Nephron (organoid): ENCODE data around the gene NAB2.
A peak's percentile ranks its signal among the peaks of the same experiment; 100 is the strongest.

Experiments
- H3K27ac Mint-ChIP-seq, 3 experiments: 2 replicates each; pipeline ENCODE4 v1.8.0; 2020; ENCODE audit warnings: mixed read lengths in 3 of 3, mild to moderate bottlenecking in 2 of 3, moderate library complexity in 1 of 3
- H3K27me3 Mint-ChIP-seq: 2 replicates; pipeline ENCODE4 v1.8.0; 2021; ENCODE audit warnings: low read depth, mild to moderate bottlenecking, moderate library complexity, mixed read lengths
- H3K36me3 Mint-ChIP-seq: 2 replicates; pipeline ENCODE4 v1.8.0; 2020; ENCODE audit warnings: low read depth, mixed read lengths
- H3K4me1 Mint-ChIP-seq: 2 replicates; pipeline ENCODE4 v1.8.0; 2020; ENCODE audit warnings: mixed read lengths
- H3K4me3 Mint-ChIP-seq, 3 experiments: 2 replicates each; pipeline ENCODE4 v1.8.0; 2020; ENCODE audit warnings: mild to moderate bottlenecking in 3 of 3, mixed read lengths in 3 of 3, moderate library complexity in 2 of 3
- H3K9me3 Mint-ChIP-seq: 2 replicates; pipeline ENCODE4 v1.8.0; 2020; ENCODE audit warnings: mixed read lengths
- TF ChIP-seq, protein P1 (sequence below), 3 experiments: fragments of 200-600 bp; sonication (generic); IDR thresholded peaks; one replicate each; pipeline ENCODE4 v1.5.0; 2021; ENCODE audit warnings: antibody characterized with exemption in 3 of 3; ENCODE audit not compliant: unreplicated experiment in 3 of 3

The NAB2 gene

DNA sequence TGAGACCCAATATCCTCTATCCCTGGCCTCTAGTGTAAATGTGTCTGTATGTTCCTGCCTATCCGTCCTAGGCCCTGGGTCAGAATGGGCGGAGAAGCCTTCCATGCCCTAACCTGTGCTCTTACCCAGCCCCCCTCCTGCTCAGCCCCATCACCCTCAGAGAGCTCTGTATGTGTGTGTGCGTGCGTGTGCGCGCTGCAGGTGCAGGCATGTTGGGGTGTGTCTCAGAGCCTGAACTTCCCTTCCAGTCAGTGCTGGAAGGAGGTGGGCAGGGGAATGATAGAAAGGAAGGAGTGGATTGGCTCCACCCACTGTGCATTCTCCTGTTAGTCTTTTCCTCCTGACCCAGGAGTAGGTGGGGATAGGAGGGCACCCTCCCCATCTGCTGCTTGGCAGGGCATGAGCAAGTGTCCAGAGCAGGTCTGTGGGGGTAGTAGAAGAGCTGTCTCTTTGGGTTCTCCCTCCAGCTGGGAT lies 7.2 kb downstream of the NAB2 start:
- Mint-ChIP-seq H3K4me1 (peaks cover 69% of the 10 kb centered on the region), H3K36me3 (peaks cover 76% of the 10 kb centered on the region), H3K27me3 (no peaks in the 10 kb centered on the region), H3K9me3 (no peaks in the 10 kb centered on the region), H3K4me3 (peak overlapping the region in 1 of 3 experiments; percentile 18), H3K27ac (peak overlapping the region; percentile 73 to 95 (median 92))
- TF ChIP-seq, protein P1, sequence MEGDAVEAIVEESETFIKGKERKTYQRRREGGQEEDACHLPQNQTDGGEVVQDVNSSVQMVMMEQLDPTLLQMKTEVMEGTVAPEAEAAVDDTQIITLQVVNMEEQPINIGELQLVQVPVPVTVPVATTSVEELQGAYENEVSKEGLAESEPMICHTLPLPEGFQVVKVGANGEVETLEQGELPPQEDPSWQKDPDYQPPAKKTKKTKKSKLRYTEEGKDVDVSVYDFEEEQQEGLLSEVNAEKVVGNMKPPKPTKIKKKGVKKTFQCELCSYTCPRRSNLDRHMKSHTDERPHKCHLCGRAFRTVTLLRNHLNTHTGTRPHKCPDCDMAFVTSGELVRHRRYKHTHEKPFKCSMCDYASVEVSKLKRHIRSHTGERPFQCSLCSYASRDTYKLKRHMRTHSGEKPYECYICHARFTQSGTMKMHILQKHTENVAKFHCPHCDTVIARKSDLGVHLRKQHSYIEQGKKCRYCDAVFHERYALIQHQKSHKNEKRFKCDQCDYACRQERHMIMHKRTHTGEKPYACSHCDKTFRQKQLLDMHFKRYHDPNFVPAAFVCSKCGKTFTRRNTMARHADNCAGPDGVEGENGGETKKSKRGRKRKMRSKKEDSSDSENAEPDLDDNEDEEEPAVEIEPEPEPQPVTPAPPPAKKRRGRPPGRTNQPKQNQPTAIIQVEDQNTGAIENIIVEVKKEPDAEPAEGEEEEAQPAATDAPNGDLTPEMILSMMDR (IDR thresholded peaks at IDR 0.05; ENCODE audit: unreplicated experiment in 3 of 3), result no peak

- H3K27ac Mint-ChIP-seq, result peak overlapping the region in 2 of 3 experiments; percentile 30 to 92
- no peak overlapping the region for H3K4me3 Mint-ChIP-seq
Observed at GRCh38 chr12:57096748-57097553, 8.0 kb downstream of the NAB2 start.

GRCh38 chr12:57097554-57097835 lies 8.6 kb downstream of the NAB2 start:
- Mint-ChIP-seq H3K4me3 (no peak overlapping the region), H3K27me3 (no peaks in the 10 kb centered on the region), H3K4me1 (peaks cover 56% of the 10 kb centered on the region), H3K36me3 (peaks cover 75% of the 10 kb centered on the region), H3K27ac (peak overlapping the region in 2 of 3 experiments; percentile 30 to 92), H3K9me3 (no peaks in the 10 kb centered on the region)
- TF ChIP-seq, protein P1 (IDR thresholded peaks at IDR 0.05; ENCODE audit: unreplicated experiment in 3 of 3), result no peak

More at GRCh38 chr12:57096748-57097553, 8.0 kb downstream of the NAB2 start:
- Mint-ChIP-seq H3K4me1 (peaks cover 62% of the 10 kb centered on the region), H3K36me3 (peaks cover 76% of the 10 kb centered on the region), H3K27me3 (no peaks in the 10 kb centered on the region), H3K9me3 (no peaks in the 10 kb centered on the region)
- TF ChIP-seq, protein P1 (IDR thresholded peaks at IDR 0.05; ENCODE audit: unreplicated experiment in 3 of 3), result no peak

DNA sequence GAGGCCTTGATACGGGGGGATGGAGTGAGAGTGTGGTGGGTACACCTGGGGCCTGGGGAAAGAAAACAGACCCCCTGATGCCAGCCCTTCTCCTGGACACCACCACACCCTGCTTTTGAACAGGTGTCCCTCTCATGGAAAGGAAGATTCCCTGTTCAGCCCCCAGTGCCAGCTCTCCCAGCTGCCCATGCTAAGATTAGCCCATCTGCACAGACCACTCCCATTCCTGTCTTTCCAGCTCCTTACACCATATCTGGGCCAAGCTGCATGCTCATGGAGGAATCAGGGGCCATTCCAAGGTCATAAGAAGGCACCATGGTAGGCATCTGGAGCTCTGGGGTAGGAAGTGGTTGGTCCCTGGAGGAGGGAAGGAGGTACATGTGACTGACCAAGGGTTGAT lies 9.6 kb downstream of the NAB2 start:
- Mint-ChIP-seq H3K9me3 (no peaks in the 10 kb centered on the region), H3K27ac (peak overlapping the region in 1 of 3 experiments; percentile 46), H3K36me3 (peaks cover 69% of the 10 kb centered on the region), H3K4me3 (no peak overlapping the region), H3K4me1 (peaks cover 49% of the 10 kb centered on the region), H3K27me3 (no peaks in the 10 kb centered on the region)
- TF ChIP-seq, protein P1 (IDR thresholded peaks at IDR 0.05; ENCODE audit: unreplicated experiment in 3 of 3), result no peak

DNA sequence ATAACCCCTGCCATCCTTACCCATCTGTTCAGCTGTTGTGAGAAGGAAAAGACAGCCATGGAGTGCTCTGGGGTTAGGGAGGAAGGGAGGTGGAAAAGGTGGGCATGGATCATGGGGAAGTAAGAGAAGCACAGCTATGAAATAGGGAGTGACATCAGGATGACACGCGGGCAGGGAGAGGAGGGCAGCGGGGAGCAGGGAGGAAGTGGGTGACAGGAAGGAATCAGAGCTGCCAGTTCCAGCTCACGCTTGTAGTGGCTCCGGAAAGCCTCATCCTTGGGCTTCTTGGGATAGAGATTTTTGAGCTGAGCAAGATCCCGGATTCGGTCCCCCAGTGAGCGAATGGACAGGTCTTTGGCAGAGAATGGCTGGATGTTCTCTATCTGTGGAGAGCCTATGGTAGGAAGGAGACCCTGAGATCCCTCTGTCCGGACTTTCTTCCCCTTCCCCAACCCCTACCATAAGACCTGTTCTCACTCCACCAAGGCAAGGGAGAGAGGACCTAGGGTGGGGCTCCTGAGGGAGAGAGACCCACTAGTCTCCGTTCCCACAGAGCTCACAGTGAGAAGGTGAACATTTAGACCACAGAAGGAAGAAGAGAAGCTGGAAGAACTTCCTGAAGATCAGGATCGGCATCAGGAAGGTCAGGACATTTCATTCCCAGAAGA lies 10.3 kb downstream of the NAB2 start:
- H3K4me3 Mint-ChIP-seq, result no peak overlapping the region
- TF ChIP-seq, protein P1 (IDR thresholded peaks at IDR 0.05; ENCODE audit: unreplicated experiment in 3 of 3), result no peak
- H3K9me3 Mint-ChIP-seq, result no peaks in the 10 kb centered on the region
- no peaks in the 10 kb centered on the region for H3K27me3 Mint-ChIP-seq
- peak overlapping the region; percentile 5 to 55 (median 46) for H3K27ac Mint-ChIP-seq
- H3K4me1 Mint-ChIP-seq, result peaks cover 43% of the 10 kb centered on the region
- peaks cover 66% of the 10 kb centered on the region for H3K36me3 Mint-ChIP-seq
